ENCODE measurements around the gene GPRC5D. TPM values are rescaled to one million over a fixed set of nuclear protein-coding genes. Genes with fewer than 3 reads are reported as not detected.

GPRC5D gene
- total and polyA plus RNA-seq, 2 donors = 0.13 TPM; not detected in 1

DNA sequence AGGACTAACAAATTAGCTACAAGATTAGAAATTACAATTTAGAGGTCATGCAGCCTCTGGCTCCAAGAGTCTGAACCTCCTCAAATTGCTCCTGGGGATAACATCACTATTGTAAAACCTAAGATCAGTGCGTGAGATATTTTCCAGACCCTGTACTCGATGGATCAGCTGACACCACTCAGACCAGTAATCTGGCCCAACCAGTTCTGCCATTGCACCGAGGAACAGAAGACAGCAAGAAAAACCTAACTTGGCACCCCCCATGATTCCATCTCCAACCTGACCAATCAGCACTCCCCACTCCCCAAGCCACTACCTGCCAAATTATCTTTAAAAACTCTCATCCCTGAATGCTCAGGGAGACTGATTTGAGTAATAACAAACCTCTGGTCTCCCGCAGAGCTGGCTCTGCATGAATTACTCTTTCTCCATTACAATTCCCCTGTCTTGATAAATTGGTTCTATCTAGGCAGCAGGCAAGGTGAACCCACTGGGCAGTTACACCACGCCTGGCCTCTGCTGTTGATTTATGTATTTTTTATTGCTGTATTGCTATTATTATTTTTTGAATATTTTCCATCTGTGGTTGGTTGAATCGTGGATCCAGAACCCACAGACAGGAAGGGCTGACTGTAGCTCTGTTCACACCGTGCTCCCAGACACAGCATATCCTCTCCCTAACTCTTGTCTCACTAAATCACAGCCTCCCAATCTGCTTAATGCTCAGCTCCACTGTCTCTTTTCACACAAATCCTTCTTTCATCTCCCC, 38.9 kb upstream of the GPRC5D start:
- H3K27ac ChIP-seq (ENCODE audit: low read depth) = no peak overlapping the region
- no peaks in the 10 kb centered on the region for H3K4me1 ChIP-seq (ENCODE audit: insufficient read depth)
- DNase-seq (ENCODE audit: extremely low spot score) = no peak
- H3K36me3 ChIP-seq (ENCODE audit: insufficient read depth) = peaks cover 6% of the 10 kb centered on the region
- 62% methylated on average over 7 of the region's 7 CpGs for WGBS
- no peak overlapping the region for H3K4me3 ChIP-seq (ENCODE audit: low read depth, low read length)

DNA sequence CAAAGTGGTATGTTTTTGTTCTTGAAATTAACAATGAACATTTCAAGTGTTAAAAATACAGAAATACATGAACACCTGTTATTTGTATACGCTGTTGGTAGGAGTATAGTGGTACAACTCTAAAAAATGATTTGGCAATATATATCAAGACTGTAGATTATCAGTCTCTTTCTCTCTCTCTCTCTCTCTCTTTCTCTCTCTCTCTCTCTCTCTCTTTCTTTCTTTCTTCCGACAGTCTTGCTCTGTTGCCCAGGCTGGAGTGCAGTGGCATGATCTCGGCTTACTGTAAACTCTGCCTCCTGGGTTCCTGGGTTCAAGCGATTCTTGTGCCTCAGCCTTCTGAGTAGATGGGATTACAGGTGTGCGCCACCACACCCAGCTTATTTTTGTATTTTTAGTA, 35.5 kb upstream of the GPRC5D start:
- H3K27ac ChIP-seq (ENCODE audit: low read depth) = no peak overlapping the region
- H3K4me3 ChIP-seq (ENCODE audit: low read depth, low read length) = no peak overlapping the region
- 91% methylated on average over 5 of the region's 5 CpGs for WGBS
- H3K36me3 ChIP-seq (ENCODE audit: insufficient read depth) = peaks cover 6% of the 10 kb centered on the region
- H3K4me1 ChIP-seq (ENCODE audit: insufficient read depth) = no peaks in the 10 kb centered on the region
- DNase-seq (ENCODE audit: extremely low spot score) = no peak

DNA sequence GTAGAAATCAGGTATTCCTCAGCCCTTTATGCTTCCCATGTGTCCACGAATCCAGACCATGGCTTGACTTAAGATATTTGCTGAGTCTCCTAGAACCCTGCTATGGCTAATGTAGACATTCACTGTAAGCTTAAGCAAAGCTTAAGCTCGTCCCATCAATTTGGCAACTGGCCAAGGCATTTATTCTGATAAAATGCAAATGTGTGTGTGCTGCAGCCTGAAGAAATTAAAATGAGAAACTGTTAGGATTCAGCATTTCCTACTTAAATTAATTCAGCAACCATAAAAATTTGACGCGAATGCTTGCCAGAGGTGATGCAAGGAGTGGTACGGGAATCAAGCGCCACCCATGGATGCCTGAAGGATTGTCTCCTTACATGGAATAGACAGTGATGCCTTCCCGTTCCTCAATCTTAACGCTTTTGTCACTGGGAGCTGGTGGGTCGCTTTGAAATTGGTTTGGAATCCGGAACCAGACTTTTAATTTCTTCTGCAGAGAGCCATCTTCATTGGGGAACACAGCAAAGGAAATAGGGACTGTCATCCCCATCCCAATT, 34.9 kb upstream of the GPRC5D start:
- no peak for DNase-seq (ENCODE audit: extremely low spot score)
- peaks cover 6% of the 10 kb centered on the region for H3K36me3 ChIP-seq (ENCODE audit: insufficient read depth)
- WGBS = 81% methylated on average over 10 of the region's 10 CpGs
- no peak overlapping the region for H3K27ac ChIP-seq (ENCODE audit: low read depth)
- H3K4me3 ChIP-seq (ENCODE audit: low read depth, low read length) = no peak overlapping the region
- no peaks in the 10 kb centered on the region for H3K4me1 ChIP-seq (ENCODE audit: insufficient read depth)

DNA sequence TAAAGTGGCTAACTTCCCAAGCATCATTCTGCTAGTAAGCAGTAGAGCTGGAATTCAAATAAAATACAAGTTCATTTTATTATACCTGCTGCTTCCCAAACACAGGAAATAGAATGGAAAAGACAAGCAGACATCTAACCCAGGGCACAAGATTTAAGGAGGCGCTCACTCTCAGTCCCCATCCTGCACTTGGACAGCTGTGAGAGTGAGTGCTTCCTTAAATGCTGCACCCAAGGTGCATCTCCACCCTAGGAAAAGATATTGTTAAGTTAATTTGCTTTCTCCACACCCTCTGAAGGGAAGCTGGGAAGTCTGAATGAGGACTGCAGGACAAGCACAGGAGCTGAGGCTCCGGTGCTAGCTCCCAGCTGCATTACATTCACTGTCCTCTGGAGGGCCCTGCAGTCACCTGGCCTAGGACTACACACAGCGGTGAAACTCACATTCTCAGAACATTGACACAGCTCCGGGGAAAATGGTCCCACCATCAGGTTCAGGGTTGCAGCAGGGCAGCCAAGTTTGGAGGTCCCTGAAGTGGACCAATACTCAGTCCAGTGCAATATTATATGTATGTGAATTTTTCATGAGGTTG, 33.9 kb upstream of the GPRC5D start:
- H3K36me3 ChIP-seq (ENCODE audit: insufficient read depth) = peaks cover 6% of the 10 kb centered on the region
- no peak overlapping the region for H3K27ac ChIP-seq (ENCODE audit: low read depth)
- H3K4me3 ChIP-seq (ENCODE audit: low read depth, low read length) = no peak overlapping the region
- H3K4me1 ChIP-seq (ENCODE audit: insufficient read depth) = no peaks in the 10 kb centered on the region
- no peak for DNase-seq (ENCODE audit: extremely low spot score)
- WGBS = 84% methylated on average over 4 of the region's 4 CpGs

GRCh38 chr12:12984149-12984548, 32.2 kb upstream of the GPRC5D start:
- no peak for DNase-seq (ENCODE audit: extremely low spot score)
- WGBS = 88% methylated on average over 5 of the region's 5 CpGs

GRCh38 chr12:12983420-12984035, 31.6 kb upstream of the GPRC5D start:
- Histone ChIP-seq H3K27ac (ENCODE audit: low read depth) (no peak overlapping the region), H3K36me3 (ENCODE audit: insufficient read depth) (no peaks in the 10 kb centered on the region)
- no peak for DNase-seq (ENCODE audit: extremely low spot score)

More at GRCh38 chr12:12984149-12984548, 32.2 kb upstream of the GPRC5D start:
- H3K4me3 ChIP-seq (ENCODE audit: low read depth, low read length) = no peak overlapping the region
- no peaks in the 10 kb centered on the region for H3K4me1 ChIP-seq (ENCODE audit: insufficient read depth)
- H3K36me3 ChIP-seq (ENCODE audit: insufficient read depth) = peaks cover 6% of the 10 kb centered on the region
- H3K27ac ChIP-seq (ENCODE audit: low read depth) = no peak overlapping the region

GRCh38 chr12:12982331-12982730, 30.4 kb upstream of the GPRC5D start:
- DNase-seq (ENCODE audit: extremely low spot score) = no peak
- Histone ChIP-seq H3K4me1 (ENCODE audit: insufficient read depth) (no peaks in the 10 kb centered on the region), H3K36me3 (ENCODE audit: insufficient read depth) (no peaks in the 10 kb centered on the region), H3K27ac (ENCODE audit: low read depth) (no peak overlapping the region), H3K4me3 (ENCODE audit: low read depth, low read length) (no peak overlapping the region)
- over 99% methylated on average over 2 of the region's 2 CpGs for WGBS

More at GRCh38 chr12:12983420-12984035, 31.6 kb upstream of the GPRC5D start:
- WGBS = 63% methylated on average over 9 of the region's 9 CpGs
- no peaks in the 10 kb centered on the region for H3K4me1 ChIP-seq (ENCODE audit: insufficient read depth)
- no peak overlapping the region for H3K4me3 ChIP-seq (ENCODE audit: low read depth, low read length)

DNA sequence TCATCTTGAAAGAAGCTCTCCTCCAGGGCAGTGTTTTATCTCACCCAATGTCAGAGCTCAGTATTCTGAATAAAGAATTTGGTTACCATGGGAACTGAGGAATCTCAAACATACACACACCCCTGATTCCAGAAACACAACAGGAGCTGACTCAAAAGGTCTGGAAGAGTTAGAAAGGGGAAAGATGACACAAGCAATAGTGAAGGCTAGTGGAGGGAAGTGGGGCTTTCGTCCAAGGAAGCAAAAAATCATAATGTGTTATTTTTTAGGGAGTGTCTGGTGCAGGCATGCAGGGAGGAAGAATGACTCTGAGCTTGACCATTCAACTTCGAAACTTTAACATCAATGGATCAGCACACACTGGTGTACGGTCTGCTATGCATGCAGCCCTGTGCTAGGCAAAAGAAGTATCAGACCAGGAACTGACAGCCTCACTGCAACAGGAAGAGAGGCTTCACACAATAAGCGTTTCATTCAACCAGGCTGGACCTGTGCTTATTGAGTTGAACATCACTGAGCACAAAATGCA, 27.8 kb upstream of the GPRC5D start:
- H3K36me3 ChIP-seq (ENCODE audit: insufficient read depth) = no peaks in the 10 kb centered on the region
- peaks cover 1% of the 10 kb centered on the region for H3K4me1 ChIP-seq (ENCODE audit: insufficient read depth)
- no peak overlapping the region for H3K4me3 ChIP-seq (ENCODE audit: low read depth, low read length)
- peak; percentile 73 for DNase-seq (ENCODE audit: extremely low spot score)
- no peak overlapping the region for H3K27ac ChIP-seq (ENCODE audit: low read depth)
- WGBS = 29% methylated on average over 4 of the region's 4 CpGs

DNA sequence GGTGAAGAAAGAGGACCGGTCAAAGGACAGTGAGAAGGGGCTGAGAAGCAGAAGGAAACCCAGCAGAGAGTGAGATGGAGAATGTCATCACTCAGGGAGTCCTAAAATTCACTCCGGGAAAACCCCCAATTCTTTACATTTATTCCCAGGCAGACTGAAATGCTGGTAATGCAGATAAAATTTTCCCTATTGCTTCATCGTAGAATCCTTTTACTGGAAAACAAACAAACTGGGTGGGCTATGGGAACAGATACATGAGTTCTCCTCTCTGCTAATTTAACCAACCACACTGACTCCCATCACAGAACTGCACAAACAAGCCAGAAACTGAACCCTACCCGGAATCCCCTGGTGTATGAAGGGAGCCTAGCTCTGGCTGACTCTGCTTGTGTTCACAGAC, 27.2 kb upstream of the GPRC5D start:
- Histone ChIP-seq H3K36me3 (ENCODE audit: insufficient read depth) (no peaks in the 10 kb centered on the region), H3K27ac (ENCODE audit: low read depth) (no peak overlapping the region), H3K4me3 (ENCODE audit: low read depth, low read length) (no peak overlapping the region), H3K4me1 (ENCODE audit: insufficient read depth) (peaks cover 1% of the 10 kb centered on the region)
- 39% methylated on average over 4 of the region's 4 CpGs for WGBS
- DNase-seq (ENCODE audit: extremely low spot score) = no peak

DNA sequence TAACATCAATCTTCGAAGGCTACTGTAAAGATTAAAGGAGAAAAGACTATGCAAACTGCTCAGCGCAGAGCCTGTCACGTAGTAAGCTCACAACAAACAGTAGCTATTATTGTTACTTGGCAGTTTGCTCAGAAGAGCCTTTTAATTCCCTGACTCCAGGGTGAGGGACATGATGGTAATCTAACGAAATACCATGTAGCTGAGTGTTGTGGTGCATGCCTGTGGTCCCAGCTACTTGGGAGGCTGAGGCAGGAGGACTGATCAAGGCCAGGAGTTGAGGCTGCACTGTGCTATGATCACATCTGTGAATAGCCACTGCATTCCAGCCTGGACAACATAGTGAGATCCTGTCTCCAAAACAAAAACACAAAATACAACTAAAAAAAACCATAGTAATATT, 25.3 kb upstream of the GPRC5D start:
- H3K36me3 ChIP-seq (ENCODE audit: insufficient read depth) = peaks cover under 1% of the 10 kb centered on the region
- peaks cover 1% of the 10 kb centered on the region for H3K4me1 ChIP-seq (ENCODE audit: insufficient read depth)
- no peak overlapping the region for H3K4me3 ChIP-seq (ENCODE audit: low read depth, low read length)
- no peak for DNase-seq (ENCODE audit: extremely low spot score)
- H3K27ac ChIP-seq (ENCODE audit: low read depth) = no peak overlapping the region
- WGBS = 93% methylated on average over 4 of the region's 4 CpGs

- no peak for DNase-seq (ENCODE audit: extremely low spot score)
- 32% methylated on average over 2 of the region's 2 CpGs for WGBS
- no peak overlapping the region for H3K4me3 ChIP-seq (ENCODE audit: low read depth, low read length)
- peaks cover 3% of the 10 kb centered on the region for H3K36me3 ChIP-seq (ENCODE audit: insufficient read depth)
- H3K4me1 ChIP-seq (ENCODE audit: insufficient read depth) = peaks cover 1% of the 10 kb centered on the region
- H3K27ac ChIP-seq (ENCODE audit: low read depth) = no peak overlapping the region
Observed at GRCh38 chr12:12976366-12976765, 24.4 kb upstream of the GPRC5D start.

GRCh38 chr12:12975322-12976077, 23.5 kb upstream of the GPRC5D start:
- H3K36me3 ChIP-seq (ENCODE audit: insufficient read depth) = peaks cover 3% of the 10 kb centered on the region
- H3K4me3 ChIP-seq (ENCODE audit: low read depth, low read length) = no peak overlapping the region
- DNase-seq (ENCODE audit: extremely low spot score) = no peak
- peak overlapping the region; percentile 59 for H3K27ac ChIP-seq (ENCODE audit: low read depth)
- peaks cover 1% of the 10 kb centered on the region for H3K4me1 ChIP-seq (ENCODE audit: insufficient read depth)
- WGBS = 79% methylated on average over 14 of the region's 14 CpGs

DNA sequence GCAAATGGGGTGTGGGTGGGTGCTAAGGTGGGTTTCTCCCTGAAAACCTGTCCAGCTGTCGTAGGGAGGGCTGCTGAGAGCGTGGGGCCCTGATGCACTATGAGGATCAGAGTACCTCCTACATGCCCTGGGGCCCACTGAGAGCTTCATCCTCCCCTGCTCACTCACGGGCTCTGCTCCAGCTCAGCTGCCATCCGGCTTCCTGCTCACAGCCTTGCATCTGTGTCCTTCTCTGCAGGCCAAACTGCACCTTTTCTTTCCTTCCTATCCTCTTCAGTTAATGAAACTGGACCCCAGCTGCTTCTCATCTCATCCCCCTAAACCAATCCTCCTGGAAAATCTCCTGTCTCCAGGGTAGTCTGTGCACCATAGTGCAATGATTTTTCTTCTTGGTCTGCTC, 22.2 kb upstream of the GPRC5D start:
- H3K4me1 ChIP-seq (ENCODE audit: insufficient read depth) = peaks cover 1% of the 10 kb centered on the region
- peaks cover 3% of the 10 kb centered on the region for H3K36me3 ChIP-seq (ENCODE audit: insufficient read depth)
- H3K4me3 ChIP-seq (ENCODE audit: low read depth, low read length) = no peak overlapping the region
- no peak overlapping the region for H3K27ac ChIP-seq (ENCODE audit: low read depth)
- 93% methylated on average over 4 of the region's 4 CpGs for WGBS
- DNase-seq (ENCODE audit: extremely low spot score) = no peak
